ENCODE data around the gene ANAPC16.

GRCh38 chr10:72258617-72259016 lies 42.8 kb downstream of the ANAPC16 start:
- TF ChIP-seq CTCF (IDR thresholded peaks at IDR 0.05; ENCODE audit: low read length), result no peak
- no peak for TF ChIP-seq EZH2 (IDR thresholded peaks at IDR 0.05; ENCODE audit: borderline replicate concordance, low read length)

Measured in OCI-LY1 (cell line).